C4-2B (cell line): ENCODE measurements around the gene CD244.

Experiments used
- H3K27ac ChIP-seq: fragments of 450-650 bp; 2 replicates; pipeline ENCODE4 v1.5.1; 2017
- CTCF ChIP-seq: fragments of 450-650 bp; conservative IDR thresholded peaks from 2 replicates; pipeline ENCODE4 v1.5.1; 2017; ENCODE audit warnings: mild to moderate bottlenecking
- ZFX ChIP-seq: fragments of 450-650 bp; IDR thresholded peaks from 2 replicates; pipeline ENCODE4 v1.6.1; 2017

Gene CD244

DNA sequence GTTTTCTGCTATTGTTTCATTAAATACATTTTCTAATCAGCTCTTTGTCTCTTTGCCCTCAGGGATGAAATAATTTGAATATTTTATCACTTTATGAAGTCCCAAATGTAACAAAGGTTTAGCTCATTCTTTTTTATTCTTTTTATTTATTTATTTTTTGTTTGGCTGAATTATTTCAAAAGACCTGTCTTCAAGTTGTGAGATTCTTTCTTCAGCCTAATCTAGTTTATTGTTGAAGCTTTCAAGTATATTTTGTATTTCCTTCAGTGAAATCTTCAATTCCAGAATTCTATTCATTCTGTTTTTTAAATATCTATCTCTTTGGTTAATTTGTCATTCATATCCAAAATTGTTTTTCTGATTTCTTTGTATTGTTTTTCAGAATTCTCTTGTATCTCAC is 55.9 kb downstream of the CD244 start:
- no peak for TF ChIP-seq CTCF
- no peak overlapping the region for H3K27ac ChIP-seq

DNA sequence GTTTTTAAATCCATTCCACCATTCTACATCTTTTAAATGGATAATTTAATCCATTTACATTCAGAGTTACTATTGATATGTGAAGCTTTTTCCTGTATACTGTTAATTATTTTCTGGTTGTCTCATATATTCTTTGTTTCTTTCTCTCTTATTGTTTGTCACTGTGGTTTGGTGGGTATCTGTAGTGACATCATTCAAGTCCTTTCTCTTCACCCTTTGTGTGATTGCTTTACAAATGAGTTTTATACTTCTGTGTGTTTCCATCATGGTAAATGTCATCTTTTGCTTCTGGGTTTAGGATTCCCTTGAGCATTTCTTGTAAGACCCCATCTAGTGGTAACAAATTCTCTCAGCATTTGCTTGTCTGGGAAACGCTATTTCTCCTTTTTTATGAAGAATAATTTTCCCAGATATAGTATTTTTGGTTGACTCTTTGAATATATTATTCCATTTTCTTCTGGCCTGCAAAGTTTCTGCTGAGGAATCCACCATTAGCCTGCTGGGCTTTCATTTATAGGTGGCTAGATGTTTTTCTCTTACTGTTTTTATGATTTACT is 56.5 kb downstream of the CD244 start:
- TF ChIP-seq ZFX (no peak), CTCF (peak; percentile 31)

DNA sequence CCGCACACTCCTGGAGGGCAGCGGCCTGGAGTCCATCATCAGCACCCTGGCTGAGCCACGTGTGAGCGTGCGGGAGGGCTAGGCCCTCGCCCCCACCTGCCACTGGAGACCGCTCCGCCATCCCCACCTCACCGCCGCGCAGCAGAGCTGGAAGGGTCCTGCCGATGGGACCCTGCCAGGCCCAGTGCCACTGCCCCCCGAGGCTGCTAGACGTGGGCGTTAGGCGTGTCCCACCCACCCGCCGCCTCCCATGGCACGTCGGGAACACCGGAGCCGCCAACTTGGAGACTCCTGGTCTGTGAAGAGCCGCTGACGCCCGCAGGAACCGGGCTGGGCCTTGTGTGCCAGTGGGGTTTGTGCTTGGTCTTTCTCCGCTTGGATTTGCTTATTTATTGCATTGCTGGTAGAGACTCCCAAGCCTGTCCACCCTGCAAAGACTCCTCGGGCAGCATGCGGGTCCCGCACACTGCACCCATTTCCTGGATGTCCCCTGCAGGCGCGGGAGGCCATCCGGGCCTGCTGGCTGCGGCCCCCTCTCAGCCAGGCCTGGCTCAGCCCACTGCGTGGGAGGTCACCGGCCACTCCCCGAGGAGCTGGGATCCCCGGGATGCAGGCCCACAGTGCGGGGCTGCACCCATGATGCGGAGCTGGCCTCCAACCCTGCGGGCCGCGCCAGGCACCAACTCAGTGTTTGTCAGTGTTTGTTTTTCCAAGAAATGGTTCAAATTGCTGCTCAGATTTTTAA is 60.7 kb downstream of the CD244 start:
- no peak overlapping the region for H3K27ac ChIP-seq
- no peak for TF ChIP-seq CTCF
- no peak for TF ChIP-seq ZFX

More for the DNA sequence above, 56.5 kb downstream of the CD244 start:
- no peak overlapping the region for H3K27ac ChIP-seq

- TF ChIP-seq ZFX (no peak), CTCF (no peak)
- H3K27ac ChIP-seq = no peak overlapping the region
Observed at GRCh38 chr1:160800645-160801408, 61.9 kb downstream of the CD244 start.

GRCh38 chr1:160800142-160800541 is 62.5 kb downstream of the CD244 start:
- H3K27ac ChIP-seq = no peak overlapping the region
- TF ChIP-seq ZFX (no peak), CTCF (no peak)

- no peak for TF ChIP-seq ZFX
- no peak for TF ChIP-seq CTCF
- no peak overlapping the region for H3K27ac ChIP-seq
Observed at GRCh38 chr1:160799641-160800040, 63.0 kb downstream of the CD244 start.

- no peak overlapping the region for H3K27ac ChIP-seq
- TF ChIP-seq CTCF = no peak
- TF ChIP-seq ZFX = no peak
Observed at GRCh38 chr1:160798439-160798838, 64.2 kb downstream of the CD244 start.
